Osteoblast (primary cell): ENCODE measurements around the gene CYB5RL. TPM values are rescaled to one million over a fixed set of nuclear protein-coding genes. Genes with fewer than 3 reads are reported as not detected.

ENCODE experiments used
- DNase-seq: peaks from one replicate; pipeline ENCODE4 v3.0.0; 2011; ENCODE audit warnings: low spot score, mixed read lengths; ENCODE audit not compliant: insufficient read length; ENCODE audit errors: missing footprints
- H2AFZ ChIP-seq: 2 replicates; pipeline ENCODE4 v1.6.0; 2011; ENCODE audit warnings: mild to moderate bottlenecking, low read length
- H3K27ac ChIP-seq: 2 replicates; pipeline ENCODE4 v1.5.1; 2011; ENCODE audit warnings: mild to moderate bottlenecking, low read depth, low read length, moderate library complexity
- H3K27me3 ChIP-seq: 2 replicates; pipeline ENCODE4 v1.6.0; 2012; ENCODE audit warnings: mild to moderate bottlenecking, control low read depth, inconsistent platforms, low read length, moderate library complexity; ENCODE audit not compliant: insufficient read depth
- H3K36me3 ChIP-seq: 2 replicates; pipeline ENCODE4 v1.5.1; 2011; ENCODE audit warnings: mild to moderate bottlenecking, low read length, control low read depth, moderate library complexity; ENCODE audit not compliant: insufficient read depth
- H3K4me1 ChIP-seq: 2 replicates; pipeline ENCODE4 v1.5.1; 2011; ENCODE audit warnings: mild to moderate bottlenecking, low read length, control low read depth, moderate library complexity; ENCODE audit not compliant: insufficient read depth
- H3K4me2 ChIP-seq: 2 replicates; pipeline ENCODE4 v1.6.0; 2011; ENCODE audit warnings: mild to moderate bottlenecking, low read length; ENCODE audit not compliant: insufficient read depth
- H3K4me3 ChIP-seq: fragments of 200-600 bp; sonication (generic); 3 replicates; pipeline ENCODE4 v1.5.1; 2012; ENCODE audit warnings: mild to moderate bottlenecking, low read length, inconsistent platforms; ENCODE audit not compliant: insufficient read depth
- H3K79me2 ChIP-seq: 2 replicates; pipeline ENCODE4 v1.6.0; 2012; ENCODE audit warnings: mild to moderate bottlenecking, low read length, control low read depth, inconsistent platforms; ENCODE audit not compliant: insufficient read depth
- H3K9me3 ChIP-seq: 2 replicates; pipeline ENCODE4 v1.5.1; 2011; ENCODE audit warnings: low read depth, low read length, control low read depth
- H4K20me1 ChIP-seq: 2 replicates; pipeline ENCODE4 v1.6.0; 2012; ENCODE audit warnings: mild to moderate bottlenecking, low read length, control low read depth; ENCODE audit not compliant: insufficient read depth
- CTCF ChIP-seq: IDR thresholded peaks from 2 replicates; pipeline ENCODE4 v1.5.1; 2011; ENCODE audit warnings: mild to moderate bottlenecking, low read depth, low read length, moderate library complexity; ENCODE audit errors: extremely low read depth
- total RNA-seq: library from RNA; depleted of rRNA; stranded (reverse); fragments of >200 nt; gene quantifications from 2 replicates; pipeline ENCODE4 v1.2.3, GENCODE V29; 2012

The CYB5RL gene
- total RNA-seq, 1 donor: 11.6 TPM

- peak overlapping the region; percentile 99 for H3K4me2 ChIP-seq
- peaks cover 20% of the 10 kb centered on the region for H3K4me1 ChIP-seq
- peak overlapping the region; percentile 93 for H3K4me3 ChIP-seq
- peak overlapping the region; percentile 98 for H2AFZ ChIP-seq
- H3K36me3 ChIP-seq: peaks cover 19% of the 10 kb centered on the region
- no peaks in the 10 kb centered on the region for H4K20me1 ChIP-seq
- TF ChIP-seq CTCF: no peak
- no peaks in the 10 kb centered on the region for H3K9me3 ChIP-seq
- no peaks in the 10 kb centered on the region for H3K27me3 ChIP-seq
- H3K27ac ChIP-seq: peak overlapping the region; percentile 77
- DNase-seq: no peak
- peaks cover 57% of the 10 kb centered on the region for H3K79me2 ChIP-seq
Observed at GRCh38 chr1:54200519-54200997, 728 bp upstream of the CYB5RL start.

- H3K4me1 ChIP-seq: peaks cover 20% of the 10 kb centered on the region
- peak overlapping the region; percentile 77 for H3K27ac ChIP-seq
- peak overlapping the region; percentile 98 for H2AFZ ChIP-seq
- H3K4me3 ChIP-seq: peak overlapping the region; percentile 93
- peak overlapping the region; percentile 99 for H3K4me2 ChIP-seq
- TF ChIP-seq CTCF: no peak
- no peak for DNase-seq
- H3K9me3 ChIP-seq: no peaks in the 10 kb centered on the region
- H4K20me1 ChIP-seq: no peaks in the 10 kb centered on the region
- no peaks in the 10 kb centered on the region for H3K27me3 ChIP-seq
- peaks cover 47% of the 10 kb centered on the region for H3K79me2 ChIP-seq
- peaks cover 7% of the 10 kb centered on the region for H3K36me3 ChIP-seq
Observed at GRCh38 chr1:54199151-54199764, 572 bp downstream of the CYB5RL start.

GRCh38 chr1:54193453-54193852 lies 6.4 kb downstream of the CYB5RL start:
- no peaks in the 10 kb centered on the region for H3K79me2 ChIP-seq
- H3K4me2 ChIP-seq: no peak overlapping the region
- no peak for DNase-seq
- H3K27ac ChIP-seq: no peak overlapping the region
- H4K20me1 ChIP-seq: no peaks in the 10 kb centered on the region
- no peaks in the 10 kb centered on the region for H3K9me3 ChIP-seq
- H2AFZ ChIP-seq: no peak overlapping the region
- H3K4me1 ChIP-seq: no peaks in the 10 kb centered on the region
- H3K36me3 ChIP-seq: no peaks in the 10 kb centered on the region
- H3K27me3 ChIP-seq: no peaks in the 10 kb centered on the region
- no peak overlapping the region for H3K4me3 ChIP-seq
- no peak for TF ChIP-seq CTCF

GRCh38 chr1:54191525-54191924 lies 8.3 kb downstream of the CYB5RL start:
- DNase-seq: no peak
- Histone ChIP-seq H3K27me3 (no peaks in the 10 kb centered on the region), H3K36me3 (no peaks in the 10 kb centered on the region), H3K4me1 (no peaks in the 10 kb centered on the region), H2AFZ (no peak overlapping the region), H3K27ac (no peak overlapping the region), H3K4me2 (no peak overlapping the region), H3K79me2 (no peaks in the 10 kb centered on the region), H4K20me1 (no peaks in the 10 kb centered on the region), H3K4me3 (no peak overlapping the region), H3K9me3 (no peaks in the 10 kb centered on the region)
- no peak for TF ChIP-seq CTCF
